Loucy (cell line): Measurements from ENCODE around the gene VPS35L.

Experiments
- H2AFZ ChIP-seq: fragments of 200-600 bp; sonication (generic); 2 replicates; pipeline ENCODE4 v1.6.0; 2016; ENCODE audit warnings: antibody characterized with exemption, mild to moderate bottlenecking, low read length, moderate library complexity
- H3F3A ChIP-seq: fragments of 200-600 bp; 2 replicates; pipeline ENCODE4 v1.6.0; 2016; ENCODE audit warnings: antibody characterized with exemption, low read depth, mild to moderate bottlenecking
- H3K27me3 ChIP-seq: fragments of 200-600 bp; sonication (generic); 2 replicates; pipeline ENCODE4 v1.6.1; 2014; ENCODE audit warnings: low read length, mild to moderate bottlenecking; ENCODE audit not compliant: insufficient read depth, poor library complexity, severe bottlenecking
- H3K36me3 ChIP-seq: fragments of 200-600 bp; sonication (generic); 2 replicates; pipeline ENCODE4 v1.6.1; 2016; ENCODE audit warnings: low read length; ENCODE audit not compliant: insufficient read depth
- H3K4me1 ChIP-seq: fragments of 200-600 bp; sonication (generic); 2 replicates; pipeline ENCODE4 v1.5.1; 2014; ENCODE audit warnings: low read length, mild to moderate bottlenecking; ENCODE audit not compliant: insufficient read depth, poor library complexity, severe bottlenecking
- H3K4me2 ChIP-seq: fragments of 200-600 bp; sonication (generic); 2 replicates; pipeline ENCODE4 v1.6.0; 2014; ENCODE audit warnings: antibody characterized with exemption, low read length, low read depth, mild to moderate bottlenecking; ENCODE audit not compliant: poor library complexity, severe bottlenecking
- H3K4me3 ChIP-seq: fragments of 200-600 bp; sonication (generic); 2 replicates; pipeline ENCODE4 v1.5.1; 2014; ENCODE audit warnings: low read length, mild to moderate bottlenecking, mixed read lengths; ENCODE audit not compliant: poor library complexity, severe bottlenecking
- H3K79me2 ChIP-seq: fragments of 200-600 bp; sonication (generic); 2 replicates; pipeline ENCODE4 v1.6.1; 2014; ENCODE audit warnings: low read length; ENCODE audit not compliant: insufficient read depth
- H3K9ac ChIP-seq: fragments of 200-600 bp; sonication (generic); 2 replicates; pipeline ENCODE4 v1.6.0; 2014; ENCODE audit warnings: mild to moderate bottlenecking, low read depth, low read length, moderate library complexity; ENCODE audit not compliant: poor library complexity, severe bottlenecking
- H3K9me2 ChIP-seq: fragments of 200-600 bp; sonication (generic); replicated peaks from 2 replicates; pipeline ENCODE4 v1.6.1; 2016; ENCODE audit warnings: low read depth, low read length, mixed read lengths
- H3K9me3 ChIP-seq: fragments of 200-600 bp; sonication (generic); 2 replicates; pipeline ENCODE4 v1.6.1; 2014; ENCODE audit warnings: mild to moderate bottlenecking, antibody characterized with exemption, low read length, low read depth; ENCODE audit not compliant: insufficient read depth
- H4K20me1 ChIP-seq: fragments of 200-600 bp; sonication (generic); 2 replicates; pipeline ENCODE4 v1.6.0; 2014; ENCODE audit warnings: antibody characterized with exemption, low read length, mild to moderate bottlenecking; ENCODE audit not compliant: insufficient read depth, poor library complexity, severe bottlenecking
- CTCF ChIP-seq: fragments of 200-600 bp; sonication (generic); conservative IDR thresholded peaks from 2 replicates; pipeline ENCODE4 v1.5.1; 2014; ENCODE audit warnings: mild to moderate bottlenecking, antibody characterized with exemption, low read length
- EZH2phosphoT487 ChIP-seq: fragments of 200-600 bp; IDR thresholded peaks from 2 replicates; pipeline ENCODE4 v1.6.1; 2018; ENCODE audit warnings: antibody characterized with exemption, mild to moderate bottlenecking, moderate library complexity, borderline replicate concordance

VPS35L gene

GRCh38 chr16:19563377-19563776 lies 7.9 kb downstream of the VPS35L start:
- no peaks in the 10 kb centered on the region for H3K9me3 ChIP-seq
- no peak overlapping the region for H3K4me2 ChIP-seq
- H3K79me2 ChIP-seq = no peaks in the 10 kb centered on the region
- H3F3A ChIP-seq = no peaks in the 10 kb centered on the region
- H3K27me3 ChIP-seq = no peaks in the 10 kb centered on the region
- no peak overlapping the region for H3K4me3 ChIP-seq
- H2AFZ ChIP-seq = no peak overlapping the region
- H3K9me2 ChIP-seq = no peaks in the 10 kb centered on the region
- no peaks in the 10 kb centered on the region for H4K20me1 ChIP-seq
- TF ChIP-seq CTCF = no peak
- TF ChIP-seq EZH2phosphoT487 = no peak
- no peaks in the 10 kb centered on the region for H3K36me3 ChIP-seq
- H3K9ac ChIP-seq = no peak overlapping the region
- H3K4me1 ChIP-seq = no peaks in the 10 kb centered on the region

GRCh38 chr16:19566362-19566761 lies 10.9 kb downstream of the VPS35L start:
- H3K27me3 ChIP-seq = no peaks in the 10 kb centered on the region
- no peaks in the 10 kb centered on the region for H3K9me3 ChIP-seq
- H3K4me3 ChIP-seq = no peak overlapping the region
- H2AFZ ChIP-seq = no peak overlapping the region
- no peaks in the 10 kb centered on the region for H3F3A ChIP-seq
- H3K79me2 ChIP-seq = no peaks in the 10 kb centered on the region
- H4K20me1 ChIP-seq = no peaks in the 10 kb centered on the region
- TF ChIP-seq CTCF (no peak), EZH2phosphoT487 (no peak)
- H3K36me3 ChIP-seq = no peaks in the 10 kb centered on the region; the same call in 1 of the 2 replicates
- H3K9ac ChIP-seq = no peak overlapping the region
- no peaks in the 10 kb centered on the region for H3K4me1 ChIP-seq
- no peaks in the 10 kb centered on the region for H3K9me2 ChIP-seq
- no peak overlapping the region for H3K4me2 ChIP-seq

- no peaks in the 10 kb centered on the region for H3K79me2 ChIP-seq
- no peaks in the 10 kb centered on the region; the same call in 1 of the 2 replicates for H3K36me3 ChIP-seq
- no peaks in the 10 kb centered on the region for H4K20me1 ChIP-seq
Measured at GRCh38 chr16:19567560-19567959, 12.1 kb downstream of the VPS35L start.

More at GRCh38 chr16:19567560-19567959, 12.1 kb downstream of the VPS35L start:
- Histone ChIP-seq H3K4me2 (no peak overlapping the region), H2AFZ (no peak overlapping the region), H3K4me1 (no peaks in the 10 kb centered on the region), H3K9me2 (no peaks in the 10 kb centered on the region), H3K27me3 (no peaks in the 10 kb centered on the region), H3F3A (no peaks in the 10 kb centered on the region), H3K4me3 (no peak overlapping the region), H3K9ac (no peak overlapping the region), H3K9me3 (no peaks in the 10 kb centered on the region)
- TF ChIP-seq EZH2phosphoT487 (no peak), CTCF (no peak)
